ENCODE measurements around the gene ZNF184. TPM values are rescaled to one million over a fixed set of nuclear protein-coding genes. Genes with fewer than 3 reads are reported as not detected.

The ZNF184 gene
- total RNA-seq = 4.2 TPM
- long read RNA-seq, partial matches to known transcripts = 0 of 3 reads
- long read RNA-seq, other reads (novel, unspliced or antisense) = 3 of 3 reads

GRCh38 chr6:27472617-27473400 lies at the start of gene ZNF184:
ZNF184 (minus strand) TSS chr6:27473105; CDS start chr6:27472294, 811 bp downstream.
- ATAC-seq (peak; percentile 100), DNase-seq (ENCODE audit: missing footprints) (peak; percentile 96)
- intact Hi-C loops (cut with DNase I) = loop anchor here (2.0 to 10.0 kb wide), 6 partner anchors 96 to 938 kb away; partner anchors contain the start of gene HMGN4

GRCh38 chr6:27518881-27519795 lies 46.2 kb upstream of the ZNF184 start:
- DNase-seq (ENCODE audit: missing footprints) (peak; percentile 79), ATAC-seq (peak; percentile 88)
- intact Hi-C loops (cut with DNase I) = loop anchor here (1.0 to 2.0 kb wide), 3 partner anchors 14 to 376 kb away; no protein-coding TSS in a partner anchor

- intact Hi-C loops (cut with DNase I) = loop anchor here (1.0 to 2.0 kb wide), 3 partner anchors 13 to 377 kb away; no protein-coding TSS in a partner anchor
- ATAC-seq (no peak), DNase-seq (ENCODE audit: missing footprints) (no peak)
These were observed 45.3 kb upstream of the ZNF184 start for GRCh38 chr6:27517928-27518787.

- intact Hi-C loops (cut with DNase I) = no loop called here
- DNase-seq (ENCODE audit: missing footprints) = no peak
- no peak for ATAC-seq
These were observed 44.3 kb upstream of the ZNF184 start for GRCh38 chr6:27517238-27517637.

GRCh38 chr6:27514906-27515495 lies 42.1 kb upstream of the ZNF184 start:
- ATAC-seq = no peak
- intact Hi-C loops (cut with DNase I) = no loop called here
- no peak for DNase-seq (ENCODE audit: missing footprints)

- no peak for ATAC-seq
- no peak for DNase-seq (ENCODE audit: missing footprints)
- intact Hi-C loops (cut with DNase I) = no loop called here
These were observed 39.6 kb upstream of the ZNF184 start for GRCh38 chr6:27512525-27512924.

GRCh38 chr6:27507041-27507956 lies 34.4 kb upstream of the ZNF184 start:
- ATAC-seq = no peak
- no peak for DNase-seq (ENCODE audit: missing footprints)
- intact Hi-C loops (cut with DNase I) = loop anchor here (10.0 kb wide), 1 partner anchor 332 kb away; no protein-coding TSS in a partner anchor

- intact Hi-C loops (cut with DNase I) = loop anchor here (2.0 to 10.0 kb wide), 2 partner anchors 13 to 331 kb away; no protein-coding TSS in a partner anchor
- ATAC-seq (no peak), DNase-seq (ENCODE audit: missing footprints) (no peak)
These were observed 32.5 kb upstream of the ZNF184 start for GRCh38 chr6:27505209-27506027.

- ATAC-seq (peak; percentile 82), DNase-seq (ENCODE audit: missing footprints) (no peak)
- intact Hi-C loops (cut with DNase I) = loop anchor here (2.0 to 10.0 kb wide), 3 partner anchors 15 to 329 kb away; no protein-coding TSS in a partner anchor
These were observed 30.6 kb upstream of the ZNF184 start for GRCh38 chr6:27503436-27504030.

- intact Hi-C loops (cut with DNase I) = loop anchor here (2.0 to 10.0 kb wide), 2 partner anchors 24 to 328 kb away; no protein-coding TSS in a partner anchor
- ATAC-seq = peak; percentile 73
These were observed 29.9 kb upstream of the ZNF184 start for GRCh38 chr6:27502508-27503435.

GRCh38 chr6:27501187-27501586 lies 28.3 kb upstream of the ZNF184 start:
- DNase-seq (ENCODE audit: missing footprints) (no peak), ATAC-seq (no peak)
- intact Hi-C loops (cut with DNase I) = loop anchor here (10.0 kb wide), 1 partner anchor 326 kb away; no protein-coding TSS in a partner anchor

More at GRCh38 chr6:27502508-27503435, 29.9 kb upstream of the ZNF184 start:
- no peak for DNase-seq (ENCODE audit: missing footprints)

GRCh38 chr6:27500177-27500576 lies 27.3 kb upstream of the ZNF184 start:
- intact Hi-C loops (cut with DNase I) = loop anchor here (10.0 kb wide), 1 partner anchor 325 kb away; no protein-coding TSS in a partner anchor
- ATAC-seq (no peak), DNase-seq (ENCODE audit: missing footprints) (no peak)

- DNase-seq (ENCODE audit: missing footprints) (peak; percentile 68), ATAC-seq (peak; percentile 79)
- intact Hi-C loops (cut with DNase I) = no loop called here
These were observed 22.7 kb upstream of the ZNF184 start for GRCh38 chr6:27495386-27496135.

GRCh38 chr6:27494987-27495385 lies 22.1 kb upstream of the ZNF184 start:
- no peak for DNase-seq (ENCODE audit: missing footprints)
- intact Hi-C loops (cut with DNase I) = no loop called here
- ATAC-seq = no peak
